ENCODE measurements around the gene PLEKHO1. TPM values are rescaled to one million over a fixed set of nuclear protein-coding genes. Genes with fewer than 3 reads are reported as not detected.
"Not testable (repeated sequence)": the region's sequence is repeated elsewhere in the genome, so short reads cannot be mapped to it uniquely, and the experiment has no call there.

The PLEKHO1 gene
- total RNA-seq, 1 experiment from 2014 or later = 67.2 TPM

- POLR2A ChIA-PET (ENCODE audit: low non-redundant PET) = no interaction called here
- no peaks in the 10 kb centered on the region for H3K27me3 ChIP-seq (replicated peaks; ENCODE audit: insufficient read depth, low read depth, low read length, poor library complexity)
- intact Hi-C loops (cut with micrococcal nuclease; ENCODE audit: unreplicated experiment) = no loop called here
- TF ChIP-seq EZH2 (IDR thresholded peaks at IDR 0.05; ENCODE audit: borderline replicate concordance, low read depth, low read length, poor library complexity, severe bottlenecking) = no peak
- TF ChIP-seq CTCF (conservative IDR thresholded peaks at IDR 0.05; ENCODE audit: low read depth, low read length) = no peak
- H3K4me1 ChIP-seq (ENCODE audit: insufficient read depth, low read length, poor library complexity, severe bottlenecking) = no peaks in the 10 kb centered on the region
- peaks cover 5% of the 10 kb centered on the region for H3K36me3 ChIP-seq (ENCODE audit: insufficient read depth, low read length, poor library complexity, severe bottlenecking)
- no peak for DNase-seq (ENCODE audit: low spot score)
- no TSS peak for BruUV-seq (replicated peaks)
- no peak overlapping the region for H3K27ac ChIP-seq (ENCODE audit: low read depth, low read length, poor library complexity, severe bottlenecking)
- CTCF ChIA-PET = no interaction called here
- H3K4me3 ChIP-seq (ENCODE audit: low read depth, low read length, poor library complexity, severe bottlenecking) = no peak overlapping the region
- H3K9me3 ChIP-seq (ENCODE audit: low read depth, low read length, poor library complexity, severe bottlenecking) = no peaks in the 10 kb centered on the region
These were observed 17.3 kb upstream of the PLEKHO1 start for GRCh38 chr1:150132372-150132771.

GRCh38 chr1:150134537-150134936, 15.2 kb upstream of the PLEKHO1 start:
- no peaks in the 10 kb centered on the region for H3K27me3 ChIP-seq (replicated peaks; ENCODE audit: insufficient read depth, low read depth, low read length, poor library complexity)
- DNase-seq (ENCODE audit: low spot score) = no peak
- H3K9me3 ChIP-seq (ENCODE audit: low read depth, low read length, poor library complexity, severe bottlenecking) = no peaks in the 10 kb centered on the region
- no peaks in the 10 kb centered on the region for H3K4me1 ChIP-seq (ENCODE audit: insufficient read depth, low read length, poor library complexity, severe bottlenecking)
- peaks cover 5% of the 10 kb centered on the region for H3K36me3 ChIP-seq (ENCODE audit: insufficient read depth, low read length, poor library complexity, severe bottlenecking)
- TF ChIP-seq CTCF (conservative IDR thresholded peaks at IDR 0.05; ENCODE audit: low read depth, low read length) (no peak), EZH2 (IDR thresholded peaks at IDR 0.05; ENCODE audit: borderline replicate concordance, low read depth, low read length, poor library complexity, severe bottlenecking) (no peak)
- no TSS peak for BruUV-seq (replicated peaks)
- intact Hi-C loops (cut with micrococcal nuclease; ENCODE audit: unreplicated experiment) = no loop called here
- POLR2A ChIA-PET (ENCODE audit: low non-redundant PET) = no interaction called here
- no peak overlapping the region for H3K27ac ChIP-seq (ENCODE audit: low read depth, low read length, poor library complexity, severe bottlenecking)
- H3K4me3 ChIP-seq (ENCODE audit: low read depth, low read length, poor library complexity, severe bottlenecking) = no peak overlapping the region
- CTCF ChIA-PET = no interaction called here

- intact Hi-C loops (cut with micrococcal nuclease; ENCODE audit: unreplicated experiment); CTCF ChIA-PET; BruUV-seq (replicated peaks); H3K36me3 ChIP-seq (ENCODE audit: insufficient read depth, low read length, poor library complexity, severe bottlenecking); H3K4me1 ChIP-seq (ENCODE audit: insufficient read depth, low read length, poor library complexity, severe bottlenecking); H3K9me3 ChIP-seq (ENCODE audit: low read depth, low read length, poor library complexity, severe bottlenecking); DNase-seq (ENCODE audit: low spot score); H3K27ac ChIP-seq (ENCODE audit: low read depth, low read length, poor library complexity, severe bottlenecking); H3K4me3 ChIP-seq (ENCODE audit: low read depth, low read length, poor library complexity, severe bottlenecking); POLR2A ChIA-PET (ENCODE audit: low non-redundant PET); H3K27me3 ChIP-seq (replicated peaks; ENCODE audit: insufficient read depth, low read depth, low read length, poor library complexity): not testable (repeated sequence)
These were observed 14.3 kb upstream of the PLEKHO1 start for GRCh38 chr1:150135400-150135799.

- peaks cover 5% of the 10 kb centered on the region for H3K36me3 ChIP-seq (ENCODE audit: insufficient read depth, low read length, poor library complexity, severe bottlenecking)
- intact Hi-C loops (cut with micrococcal nuclease; ENCODE audit: unreplicated experiment) = no loop called here
- H3K27me3 ChIP-seq (replicated peaks; ENCODE audit: insufficient read depth, low read depth, low read length, poor library complexity) = no peaks in the 10 kb centered on the region
- no peak overlapping the region for H3K4me3 ChIP-seq (ENCODE audit: low read depth, low read length, poor library complexity, severe bottlenecking)
- CTCF ChIA-PET = no interaction called here
- H3K9me3 ChIP-seq (ENCODE audit: low read depth, low read length, poor library complexity, severe bottlenecking) = no peaks in the 10 kb centered on the region
- no peak overlapping the region for H3K27ac ChIP-seq (ENCODE audit: low read depth, low read length, poor library complexity, severe bottlenecking)
- BruUV-seq (replicated peaks) = no TSS peak
- DNase-seq (ENCODE audit: low spot score) = no peak
- TF ChIP-seq EZH2 (IDR thresholded peaks at IDR 0.05; ENCODE audit: borderline replicate concordance, low read depth, low read length, poor library complexity, severe bottlenecking) = no peak
- TF ChIP-seq CTCF (conservative IDR thresholded peaks at IDR 0.05; ENCODE audit: low read depth, low read length) = no peak
- no peaks in the 10 kb centered on the region for H3K4me1 ChIP-seq (ENCODE audit: insufficient read depth, low read length, poor library complexity, severe bottlenecking)
- POLR2A ChIA-PET (ENCODE audit: low non-redundant PET) = no interaction called here
These were observed 11.7 kb upstream of the PLEKHO1 start for GRCh38 chr1:150138044-150138443.
